Body of pancreas (tissue), 4 donors: ENCODE data around the gene TULP1. TPM values are rescaled to one million over a fixed set of nuclear protein-coding genes. Genes with fewer than 3 reads are reported as not detected.

Source experiments
- ATAC-seq: fragments of 150-250 bp; one replicate; pipeline ENCODE4 v1.9.1; 2016
- DNase-seq, 4 donors: peaks; one replicate each; pipeline ENCODE4 v3.0.0-alpha.2; 2019
- H3K27ac ChIP-seq, 4 donors: fragments of 200-600 bp; sonication (generic); 1 replicate in 3 of 4; 2 replicates in 1 of 4; pipeline versions ENCODE4 v1.5.1 to v1.6.1; 2016 to 2019; ENCODE audit warnings: mild to moderate bottlenecking in 1 of 4, mixed read lengths in 1 of 4, moderate library complexity in 1 of 4
- H3K27me3 ChIP-seq, 2 donors: fragments of 200-600 bp; sonication (generic); one replicate each; pipeline ENCODE4 v1.6.0; 2016; ENCODE audit warnings: mild to moderate bottlenecking in 1 of 2
- H3K36me3 ChIP-seq, 2 donors: fragments of 200-600 bp; sonication (generic); replicated peaks in 1 of 2; 2 replicates each; pipeline ENCODE4 v1.5.1; 2016; ENCODE audit warnings: low read depth in 2 of 2; ENCODE audit not compliant: insufficient read depth in 1 of 2
- H3K4me1 ChIP-seq: fragments of 200-600 bp; sonication (generic); one replicate; pipeline ENCODE4 v1.6.0; 2016
- H3K4me3 ChIP-seq, 2 donors: fragments of 200-600 bp; sonication (generic); 1 replicate in 1 of 2; 2 replicates in 1 of 2; pipeline ENCODE4 v1.5.1; 2016 to 2019
- H3K9me3 ChIP-seq, 3 donors: fragments of 200-600 bp; sonication (generic); 1 replicate in 2 of 3; 2 replicates in 1 of 3; pipeline ENCODE4 v1.5.1; 2016
- POLR2A ChIP-seq, 3 donors: fragments of 450-650 bp; IDR thresholded peaks; one replicate each; pipeline ENCODE4 v1.6.1; 2016; ENCODE audit warnings: antibody characterized with exemption in 3 of 3, mild to moderate bottlenecking in 2 of 3
- WGBS, 2 donors: methylation state at CpG; one replicate each; pipeline ENCODE4 v1.1.5; 2017; 5-methylcytosine and 5-hydroxymethylcytosine counted together
- intact Hi-C: fragments of 100-400 bp; cut with DNase I; formaldehyde crosslinking; loops from one replicate; pipeline ENCODE4 v1.15.1; 2023
- total RNA-seq, 2 donors: library from RNA; depleted of rRNA; stranded (reverse); fragments of >200 nt; gene quantifications; one replicate each; pipeline ENCODE4 v1.1.0, GENCODE V29; 2016
- TF ChIP-seq, protein P1 (sequence below), 7 experiments: fragments of 450-650 bp in 4 of 7; fragments of 200-600 bp in 3 of 7; sonication (generic) in 3 of 7; IDR thresholded peaks; one replicate each; pipeline ENCODE4 v1.5.1; 2016 to 2019; ENCODE audit warnings: antibody characterized with exemption in 7 of 7

The TULP1 gene
- total RNA-seq, 2 donors from 2014 or later, result not detected

DNA sequence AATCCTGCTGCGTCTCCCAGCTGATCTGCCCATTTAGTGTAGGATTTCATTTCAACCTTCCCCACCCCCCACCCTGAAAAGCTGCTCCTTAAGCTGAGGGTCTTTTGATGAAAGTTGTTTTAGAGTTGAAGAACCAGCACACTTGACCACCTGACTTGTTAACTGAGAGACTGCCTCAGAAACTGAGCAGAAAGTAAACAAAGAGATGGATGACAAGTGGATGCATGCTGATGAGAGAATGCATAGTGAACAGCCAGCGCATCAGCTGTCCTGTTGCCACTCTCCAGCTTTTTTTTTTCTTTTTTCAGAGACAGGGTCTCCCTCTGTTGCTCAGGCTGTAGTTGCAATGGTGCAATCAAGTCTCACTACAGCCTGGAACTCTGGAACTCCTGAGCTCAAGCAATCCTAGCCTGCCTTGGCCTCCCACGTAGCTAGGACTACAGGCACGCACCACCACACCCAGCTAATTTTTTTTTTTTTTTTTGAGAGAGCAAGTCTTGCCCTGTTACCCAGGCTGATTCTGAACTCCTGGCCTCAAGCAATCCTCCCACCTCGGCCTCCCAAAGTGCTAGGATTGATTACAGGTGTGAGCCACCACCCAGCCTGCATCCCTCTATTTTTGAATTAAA is 35.0 kb downstream of the TULP1 start:
- no peaks in the 10 kb centered on the region for H3K36me3 ChIP-seq
- H3K4me1 ChIP-seq, result no peaks in the 10 kb centered on the region
- intact Hi-C loops, result no loop called here
- H3K4me3 ChIP-seq, result no peak overlapping the region
- no peaks in the 10 kb centered on the region for H3K9me3 ChIP-seq
- H3K27ac ChIP-seq, result no peak overlapping the region
- WGBS, 2 donors, result 89 to 95% methylated on average over 5 of the region's 5 CpGs
- DNase-seq, result no peak
- no peak for ATAC-seq
- TF ChIP-seq, protein P1, sequence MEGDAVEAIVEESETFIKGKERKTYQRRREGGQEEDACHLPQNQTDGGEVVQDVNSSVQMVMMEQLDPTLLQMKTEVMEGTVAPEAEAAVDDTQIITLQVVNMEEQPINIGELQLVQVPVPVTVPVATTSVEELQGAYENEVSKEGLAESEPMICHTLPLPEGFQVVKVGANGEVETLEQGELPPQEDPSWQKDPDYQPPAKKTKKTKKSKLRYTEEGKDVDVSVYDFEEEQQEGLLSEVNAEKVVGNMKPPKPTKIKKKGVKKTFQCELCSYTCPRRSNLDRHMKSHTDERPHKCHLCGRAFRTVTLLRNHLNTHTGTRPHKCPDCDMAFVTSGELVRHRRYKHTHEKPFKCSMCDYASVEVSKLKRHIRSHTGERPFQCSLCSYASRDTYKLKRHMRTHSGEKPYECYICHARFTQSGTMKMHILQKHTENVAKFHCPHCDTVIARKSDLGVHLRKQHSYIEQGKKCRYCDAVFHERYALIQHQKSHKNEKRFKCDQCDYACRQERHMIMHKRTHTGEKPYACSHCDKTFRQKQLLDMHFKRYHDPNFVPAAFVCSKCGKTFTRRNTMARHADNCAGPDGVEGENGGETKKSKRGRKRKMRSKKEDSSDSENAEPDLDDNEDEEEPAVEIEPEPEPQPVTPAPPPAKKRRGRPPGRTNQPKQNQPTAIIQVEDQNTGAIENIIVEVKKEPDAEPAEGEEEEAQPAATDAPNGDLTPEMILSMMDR (IDR thresholded peaks at IDR 0.05), result no peak
- no peak for TF ChIP-seq POLR2A (IDR thresholded peaks at IDR 0.05)
- no peaks in the 10 kb centered on the region for H3K27me3 ChIP-seq

DNA sequence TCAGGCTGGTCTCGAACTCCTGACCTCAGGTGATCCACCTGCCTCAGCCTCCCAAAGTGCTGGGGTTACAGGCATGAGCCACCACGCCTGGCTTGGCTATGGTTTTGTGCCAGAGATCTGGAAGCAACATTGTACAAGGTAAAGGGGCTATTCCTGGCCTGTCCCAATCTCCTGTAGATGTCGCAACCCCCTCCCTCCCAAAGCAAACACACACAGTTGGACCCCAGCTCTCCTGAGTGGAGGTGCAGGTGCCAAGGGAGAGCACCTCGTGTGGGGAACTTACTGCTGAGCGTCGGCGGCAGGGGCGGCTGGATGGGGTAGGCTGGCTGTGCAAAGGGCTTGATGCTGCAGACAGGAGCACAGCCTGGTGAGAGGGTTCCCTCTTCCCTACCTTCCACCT is 35.7 kb downstream of the TULP1 start:
- Histone ChIP-seq H3K27me3 (no peaks in the 10 kb centered on the region), H3K27ac (no peak overlapping the region), H3K36me3 (no peaks in the 10 kb centered on the region), H3K9me3 (no peaks in the 10 kb centered on the region), H3K4me1 (no peaks in the 10 kb centered on the region), H3K4me3 (no peak overlapping the region)
- ATAC-seq (no peak), DNase-seq (no peak)
- intact Hi-C loops, result no loop called here
- WGBS, 2 donors, result 85 to 90% methylated on average over 8 of the region's 8 CpGs
- TF ChIP-seq POLR2A (IDR thresholded peaks at IDR 0.05), result no peak
- TF ChIP-seq, protein P1 (IDR thresholded peaks at IDR 0.05), result no peak

DNA sequence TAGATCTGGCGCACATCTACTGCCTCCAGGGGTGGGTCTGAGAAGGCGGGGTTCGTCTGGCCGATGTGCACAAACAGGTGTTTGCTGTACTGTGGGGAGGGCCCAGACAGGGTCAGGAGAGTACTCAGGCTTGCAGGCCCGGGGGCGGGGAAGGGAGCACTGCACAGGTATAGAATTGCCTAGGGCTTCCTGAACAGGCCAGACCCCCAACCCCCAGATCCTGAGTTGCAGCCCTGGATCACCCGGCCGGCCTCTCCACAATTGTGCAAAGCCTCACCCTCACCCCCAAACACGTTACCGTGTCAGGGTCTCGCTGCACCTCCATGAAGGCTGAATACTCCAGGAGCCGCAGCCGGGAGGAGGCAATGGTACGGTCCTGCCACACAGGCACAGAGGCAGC is 36.7 kb downstream of the TULP1 start:
- DNase-seq, result no peak
- WGBS, 2 donors, result 81 to 93% methylated on average over 6 to 14 of the region's 14 CpGs
- Histone ChIP-seq H3K27ac (no peak overlapping the region), H3K4me3 (no peak overlapping the region), H3K9me3 (no peaks in the 10 kb centered on the region), H3K27me3 (no peaks in the 10 kb centered on the region), H3K36me3 (no peaks in the 10 kb centered on the region), H3K4me1 (peaks cover 9% of the 10 kb centered on the region)
- ATAC-seq, result no peak
- TF ChIP-seq, protein P1 (IDR thresholded peaks at IDR 0.05), result no peak
- no peak for TF ChIP-seq POLR2A (IDR thresholded peaks at IDR 0.05)
- intact Hi-C loops, result no loop called here

DNA sequence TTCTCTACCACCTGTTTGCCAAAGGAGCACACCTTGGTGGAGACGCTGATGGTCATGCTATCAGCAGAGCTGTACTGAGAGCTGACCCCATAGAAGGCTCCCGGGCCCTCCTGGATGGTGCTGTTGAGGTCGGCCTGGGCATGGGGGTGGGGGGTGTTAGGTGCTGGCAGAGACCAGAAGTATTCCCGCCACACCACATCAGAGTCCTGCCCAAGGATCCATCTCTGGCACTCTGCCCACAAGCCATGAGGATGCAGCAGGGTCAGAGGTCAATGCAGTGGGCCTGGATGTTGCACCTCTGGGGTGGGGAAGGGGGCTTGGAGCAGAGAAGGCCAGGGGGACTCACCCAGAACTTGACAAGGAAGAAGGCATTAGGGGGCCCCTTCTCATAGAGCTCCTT is 37.1 kb downstream of the TULP1 start:
- H3K9me3 ChIP-seq, result no peaks in the 10 kb centered on the region
- H3K27ac ChIP-seq, result no peak overlapping the region
- H3K36me3 ChIP-seq, result peaks cover 0 to 4% of the 10 kb centered on the region in 2 donors
- peaks cover 13% of the 10 kb centered on the region for H3K4me1 ChIP-seq
- H3K4me3 ChIP-seq, result no peak overlapping the region
- 79 to 89% methylated on average over 3 to 4 of the region's 4 CpGs for WGBS, 2 donors
- peak; percentile 8 for ATAC-seq
- H3K27me3 ChIP-seq, result no peaks in the 10 kb centered on the region
- no peak for TF ChIP-seq POLR2A (IDR thresholded peaks at IDR 0.05)
- TF ChIP-seq, protein P1 (IDR thresholded peaks at IDR 0.05), result no peak
- DNase-seq, result no peak
- intact Hi-C loops, result no loop called here

DNA sequence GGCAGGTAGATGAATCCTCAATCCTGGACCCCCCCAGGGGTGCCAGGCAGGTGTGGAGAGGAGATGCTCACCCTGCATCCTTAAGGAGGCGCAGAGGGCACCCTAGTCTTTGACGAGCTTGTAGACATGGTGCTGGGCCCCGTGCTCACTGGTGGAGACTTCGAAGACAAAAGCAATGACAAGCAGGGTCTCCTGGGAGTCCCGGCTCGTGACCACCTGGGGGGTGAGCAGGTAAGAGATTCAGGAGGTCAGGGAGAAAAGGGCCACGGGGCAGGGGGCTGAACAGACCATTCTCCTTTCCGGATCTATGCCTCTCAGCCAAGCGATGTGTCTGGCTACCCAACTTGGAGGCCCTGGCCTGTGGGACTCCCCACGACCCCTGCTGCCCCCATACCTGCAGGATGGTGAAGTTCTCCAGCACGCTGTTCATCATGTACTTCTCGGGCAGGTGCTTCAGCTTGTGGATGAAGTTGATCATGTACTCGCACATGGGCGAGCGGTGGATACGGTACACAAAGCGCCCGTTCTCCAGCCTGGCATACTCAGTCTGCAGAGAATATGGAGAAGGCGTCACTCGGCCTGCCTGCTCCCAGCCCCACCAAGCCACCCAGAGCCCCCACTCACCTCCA is 37.6 kb downstream of the TULP1 start:
- no peak for TF ChIP-seq POLR2A (IDR thresholded peaks at IDR 0.05)
- TF ChIP-seq, protein P1 (IDR thresholded peaks at IDR 0.05), result no peak
- H3K9me3 ChIP-seq, result no peaks in the 10 kb centered on the region
- 88 to 91% methylated on average over 19 to 20 of the region's 20 CpGs for WGBS, 2 donors
- peaks cover 18% of the 10 kb centered on the region for H3K4me1 ChIP-seq
- no peaks in the 10 kb centered on the region for H3K27me3 ChIP-seq
- DNase-seq (no peak), ATAC-seq (no peak)
- intact Hi-C loops, result no loop called here
- peaks cover 0 to 4% of the 10 kb centered on the region in 2 donors for H3K36me3 ChIP-seq
- H3K4me3 ChIP-seq, result no peak overlapping the region
- H3K27ac ChIP-seq, result no peak overlapping the region
